B cell (primary cell): Measurements from ENCODE around the gene STPG3. TPM values are rescaled to one million over a fixed set of nuclear protein-coding genes. Genes with fewer than 3 reads are reported as not detected.

ENCODE experiments used
- ATAC-seq: fragments of 200-7000 bp; cut with Tn5 transposase; one replicate; pipeline ENCODE4 v1.10.0; 2021; ENCODE audit warnings: low read depth, mild to moderate bottlenecking, moderate number of reproducible peaks, moderate library complexity
- CTCF ChIA-PET: fragments of 350-600 bp; sonication (Branson Sonifier 250); formaldehyde crosslinking; loops from one replicate; lab custom pipeline; 2021; ENCODE audit warnings: antibody characterized with exemption, inconsistent platforms; lab: Charles Lee
- POLR2A ChIA-PET: fragments of 350-600 bp; sonication (Branson Sonifier 250); formaldehyde crosslinking; loops from one replicate; lab custom pipeline; 2021; ENCODE audit warnings: antibody characterized with exemption; lab: Charles Lee
- DNase-seq: peaks from one replicate; pipeline ENCODE4 v3.0.0; 2013
- H2AFZ ChIP-seq: 2 replicates; pipeline ENCODE4 v1.6.1; 2012; ENCODE audit warnings: mild to moderate bottlenecking, low read depth, low read length; ENCODE audit not compliant: insufficient read depth, poor library complexity, severe bottlenecking
- H3K27ac ChIP-seq, 2 donors: 1 replicate in 1 of 2; 2 replicates in 1 of 2; pipeline ENCODE4 v1.5.1; 2012 to 2013; ENCODE audit warnings: low read length in 2 of 2, mild to moderate bottlenecking in 2 of 2, moderate library complexity in 1 of 2
- H3K27me3 ChIP-seq, 4 experiments: fragments of 200-600 bp in 1 of 4; sonication (generic) in 1 of 4; replicated peaks in 1 of 4; 1 replicate in 2 of 4; 2 replicates in 2 of 4; pipeline versions ENCODE4 v1.6.1 to v1.7.0; 2013 to 2016; ENCODE audit warnings: low read length in 3 of 4, mild to moderate bottlenecking in 2 of 4, mixed read lengths in 1 of 4, moderate library complexity in 1 of 4; ENCODE audit not compliant: insufficient read depth in 4 of 4, control insufficient read depth in 3 of 4; ENCODE audit errors: control extremely low read depth in 1 of 4
- H3K36me3 ChIP-seq, 2 experiments: replicated peaks in 1 of 2; 1 replicate in 1 of 2; 2 replicates in 1 of 2; pipeline versions ENCODE4 v1.6.1 to v1.7.1; 2013; ENCODE audit warnings: low read length in 1 of 2; ENCODE audit not compliant: insufficient read depth in 2 of 2, control insufficient read depth in 1 of 2; ENCODE audit errors: control extremely low read depth in 1 of 2, extremely low read depth in 1 of 2
- H3K4me1 ChIP-seq, 2 donors: fragments of 200-600 bp in 1 of 2; sonication (generic) in 1 of 2; 1 replicate in 1 of 2; 2 replicates in 1 of 2; pipeline versions ENCODE4 v1.5.1 to v1.6.1; 2013 to 2017; ENCODE audit warnings: low read length in 2 of 2; ENCODE audit not compliant: control insufficient read depth in 2 of 2, insufficient read depth in 2 of 2
- H3K4me2 ChIP-seq: replicated peaks from 2 replicates; pipeline ENCODE3; 2012; ENCODE audit warnings: mild to moderate bottlenecking, low read depth, low read length; ENCODE audit not compliant: poor library complexity, severe bottlenecking
- H3K4me3 ChIP-seq, 5 experiments: fragments of 200-600 bp in 1 of 5; sonication (generic) in 1 of 5; 1 replicate in 3 of 5; 2 replicates in 2 of 5; pipeline versions ENCODE4 v1.5.1 to v1.7.0; 2011 to 2016; ENCODE audit warnings: low read length in 4 of 5, mild to moderate bottlenecking in 4 of 5, low read depth in 2 of 5, control low read depth in 1 of 5, moderate library complexity in 1 of 5; ENCODE audit not compliant: insufficient read depth in 1 of 5; ENCODE audit errors: control extremely low read depth in 1 of 5, extremely low read depth in 1 of 5
- H3K79me2 ChIP-seq: fragments of 200-600 bp; sonication (generic); one replicate; pipeline ENCODE4 v1.6.0; 2016; ENCODE audit warnings: low read length; ENCODE audit not compliant: control insufficient read depth, insufficient read depth
- H3K9ac ChIP-seq: fragments of 200-600 bp; sonication (generic); 2 replicates; pipeline ENCODE4 v1.6.1; 2017; ENCODE audit warnings: mild to moderate bottlenecking, low read length, moderate library complexity
- H3K9me3 ChIP-seq, 3 donors: one replicate each; pipeline versions ENCODE4 v1.6.1 to v1.7.1; 2013; ENCODE audit warnings: low read length in 2 of 3; ENCODE audit not compliant: control insufficient read depth in 2 of 3, insufficient read depth in 1 of 3; ENCODE audit errors: control extremely low read depth in 1 of 3
- H4K20me1 ChIP-seq: 2 replicates; pipeline ENCODE4 v1.6.0; 2012; ENCODE audit warnings: mild to moderate bottlenecking, low read length; ENCODE audit not compliant: insufficient read depth, control insufficient read depth, poor library complexity, severe bottlenecking
- H3K27ac Mint-ChIP-seq: one replicate; pipeline ENCODE4 v1.8.0; 2021; ENCODE audit warnings: mixed read lengths
- H3K27me3 Mint-ChIP-seq: one replicate; pipeline ENCODE4 v1.8.0; 2021; ENCODE audit warnings: mixed read lengths
- H3K4me1 Mint-ChIP-seq: one replicate; pipeline ENCODE4 v1.8.0; 2021; ENCODE audit warnings: mixed read lengths
- H3K4me3 Mint-ChIP-seq: one replicate; pipeline ENCODE4 v1.8.0; 2021; ENCODE audit warnings: mixed read lengths
- H3K9me3 Mint-ChIP-seq: one replicate; pipeline ENCODE4 v1.8.0; 2022; ENCODE audit warnings: mixed read lengths; ENCODE audit not compliant: insufficient read depth
- CTCF ChIP-seq: fragments of 200-600 bp; IDR thresholded peaks from one replicate; pipeline ENCODE4 v1.8.0; 2022; ENCODE audit warnings: antibody characterized with exemption, mild to moderate bottlenecking
- EZH2 ChIP-seq: IDR thresholded peaks from 2 replicates; pipeline ENCODE4 v1.6.1; 2012; ENCODE audit warnings: borderline replicate concordance, low read depth, mild to moderate bottlenecking, moderate library complexity, low read length; ENCODE audit not compliant: insufficient read depth, poor library complexity, severe bottlenecking
- WGBS: methylation state at CpG from one replicate; pipeline ENCODE4 v1.1.5; 2013; ENCODE audit warnings: missing lambda C conversion rate; ENCODE audit not compliant: insufficient coverage; 5-methylcytosine and 5-hydroxymethylcytosine counted together
- intact Hi-C: fragments of 100-400 bp; cut with micrococcal nuclease; formaldehyde crosslinking; loops from one replicate; pipeline ENCODE4 v1.10.0; 2022
- polyA plus RNA-seq: library from polyadenylated mRNA; depleted of rRNA; stranded (reverse); fragments of >200 nt; gene quantifications from 2 replicates; pipeline ENCODE4 v1.2.3, GENCODE V29; 2012
- total RNA-seq, 2 donors: library from RNA; stranded (reverse); fragments of 120-200 nt in 1 of 2; gene quantifications; 1 replicate in 1 of 2; 2 replicates in 1 of 2; pipeline versions ENCODE4 v1.2.3 to v1.2.4, GENCODE V29; 2013 to 2022

STPG3 gene
- total and polyA plus RNA-seq, 2 donors (not counting 1 experiment from before 2014, with no cell fraction given), result not detected

GRCh38 chr9:137214620-137215019 is 36.5 kb upstream of the STPG3 start:
- Histone ChIP-seq H3K4me3 (no peak overlapping the region), H3K27me3 (no peaks in the 10 kb centered on the region), H2AFZ (no peak overlapping the region), H3K4me2 (no peak overlapping the region), H3K36me3 (no peaks in the 10 kb centered on the region), H3K4me1 (no peaks in the 10 kb centered on the region), H3K9me3 (no peaks in the 10 kb centered on the region), H3K27ac (no peak overlapping the region), H3K9ac (no peak overlapping the region), H4K20me1 (no peaks in the 10 kb centered on the region), H3K79me2 (peaks cover 3% of the 10 kb centered on the region)
- H3K27ac Mint-ChIP-seq, result no peak overlapping the region
- no peaks in the 10 kb centered on the region for H3K4me1 Mint-ChIP-seq
- DNase-seq (no peak), ATAC-seq (no peak)
- no peak overlapping the region for H3K4me3 Mint-ChIP-seq
- 96% methylated on average over 19 of the region's 19 CpGs for WGBS
- H3K9me3 Mint-ChIP-seq, result no peaks in the 10 kb centered on the region
- intact Hi-C loops, result no loop called here
- ChIA-PET POLR2A (interaction anchor here (1.2 kb wide), 1 partner anchor 8 kb away, joined by 4 read pairs; no protein-coding TSS in a partner anchor), CTCF (no interaction called here)
- no peak for TF ChIP-seq EZH2
- H3K27me3 Mint-ChIP-seq, result no peaks in the 10 kb centered on the region

- WGBS, result 97% methylated on average over 22 of the region's 22 CpGs
- Mint-ChIP-seq H3K4me3 (no peak overlapping the region), H3K4me1 (no peaks in the 10 kb centered on the region), H3K9me3 (no peaks in the 10 kb centered on the region), H3K27ac (no peak overlapping the region), H3K27me3 (no peaks in the 10 kb centered on the region)
- Histone ChIP-seq H3K9me3 (no peaks in the 10 kb centered on the region), H3K36me3 (no peaks in the 10 kb centered on the region), H3K4me2 (no peak overlapping the region), H3K9ac (no peak overlapping the region), H3K4me1 (no peaks in the 10 kb centered on the region), H4K20me1 (no peaks in the 10 kb centered on the region), H3K79me2 (peaks cover 3% of the 10 kb centered on the region), H2AFZ (no peak overlapping the region), H3K4me3 (no peak overlapping the region), H3K27me3 (no peaks in the 10 kb centered on the region), H3K27ac (no peak overlapping the region)
- intact Hi-C loops, result no loop called here
- no peak for TF ChIP-seq CTCF
- no peak for TF ChIP-seq EZH2
- ChIA-PET POLR2A (no interaction called here), CTCF (no interaction called here)
- ATAC-seq (no peak), DNase-seq (no peak)
Observed at GRCh38 chr9:137215196-137215986, 35.7 kb upstream of the STPG3 start.
